GM10847 (cell line): Measurements from ENCODE around the gene SAMD11.

Experiments used
- POLR2A ChIP-seq: IDR thresholded peaks from 2 replicates; pipeline ENCODE4 v1.6.1; 2011; ENCODE audit not compliant: insufficient read length; ENCODE audit errors: extremely low read depth

Gene SAMD11

DNA sequence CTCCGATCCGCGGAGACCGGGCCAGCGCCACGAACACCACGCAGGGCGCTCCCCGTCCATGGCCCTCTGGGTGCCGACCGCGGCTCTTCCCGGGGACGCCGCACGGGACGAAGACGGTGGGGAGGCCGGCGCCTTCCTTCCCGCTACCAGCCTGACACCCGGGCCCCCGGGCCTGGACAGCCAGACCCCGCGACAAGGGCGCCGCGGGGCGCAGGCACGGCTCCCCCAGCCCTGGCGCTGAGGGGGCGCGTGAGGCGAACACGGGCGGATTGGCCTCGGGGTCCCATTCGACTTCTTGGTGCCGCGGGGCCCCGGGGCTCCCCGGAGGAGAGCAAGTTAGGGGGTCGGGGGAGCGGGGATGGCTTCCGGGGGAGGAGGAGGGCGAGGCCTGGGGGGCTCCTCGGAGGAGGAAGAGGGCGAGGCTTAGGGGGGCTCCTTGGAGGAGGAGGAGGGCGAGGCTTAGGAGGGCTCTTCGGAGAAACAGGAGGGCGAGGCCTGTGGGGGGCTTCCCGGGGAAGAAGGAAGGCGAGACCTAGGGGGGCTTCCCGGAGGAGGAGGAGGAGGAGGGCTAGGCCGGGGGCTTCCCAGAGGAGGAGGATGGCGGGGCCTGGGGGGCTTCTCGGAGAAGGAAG lies 36.1 kb downstream of the SAMD11 start:
- no peak for TF ChIP-seq POLR2A

DNA sequence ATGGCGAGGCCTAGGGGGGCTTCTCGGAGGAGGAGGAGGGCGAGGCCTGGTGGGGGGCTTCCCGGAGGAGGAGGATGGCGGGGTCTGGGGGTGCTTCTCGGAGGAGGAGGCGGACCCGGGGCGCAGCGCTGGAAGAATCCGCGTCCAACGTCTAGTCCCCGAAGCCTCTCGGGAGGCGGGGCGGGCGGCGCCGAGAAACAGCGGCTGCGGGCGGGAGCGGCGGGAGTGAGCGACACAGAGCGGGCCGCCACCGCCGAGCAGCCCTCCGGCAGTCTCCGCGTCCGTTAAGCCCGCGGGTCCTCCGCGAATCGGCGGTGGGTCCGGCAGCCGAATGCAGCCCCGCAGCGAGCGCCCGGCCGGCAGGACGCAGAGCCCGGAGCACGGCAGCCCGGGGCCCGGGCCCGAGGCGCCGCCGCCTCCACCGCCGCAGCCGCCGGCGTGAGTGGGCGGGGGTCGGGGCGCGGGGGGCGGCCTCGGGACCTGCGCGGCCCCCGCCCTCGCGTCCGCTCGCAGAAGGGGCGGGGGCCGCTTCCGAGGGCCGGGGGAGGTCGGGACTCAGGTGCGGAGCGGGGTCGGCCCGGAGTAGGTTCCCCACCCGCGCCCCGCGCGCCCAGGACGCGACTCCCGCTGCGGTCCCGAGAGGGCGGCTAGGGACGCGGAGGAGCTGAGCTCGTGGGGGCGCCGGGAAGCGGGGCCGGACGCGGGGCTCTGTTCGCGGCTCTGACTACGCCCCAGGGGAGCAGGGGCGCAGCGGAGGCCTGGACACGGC lies 36.8 kb downstream of the SAMD11 start, which contains the start of gene KLHL17:
Gene KLHL17, plus strand, starts transcription at position 222 of the 769 bp plus-strand sequence. Its CDS starts 110 bp downstream, at position 332.
- peak; percentile 24 for TF ChIP-seq POLR2A

DNA sequence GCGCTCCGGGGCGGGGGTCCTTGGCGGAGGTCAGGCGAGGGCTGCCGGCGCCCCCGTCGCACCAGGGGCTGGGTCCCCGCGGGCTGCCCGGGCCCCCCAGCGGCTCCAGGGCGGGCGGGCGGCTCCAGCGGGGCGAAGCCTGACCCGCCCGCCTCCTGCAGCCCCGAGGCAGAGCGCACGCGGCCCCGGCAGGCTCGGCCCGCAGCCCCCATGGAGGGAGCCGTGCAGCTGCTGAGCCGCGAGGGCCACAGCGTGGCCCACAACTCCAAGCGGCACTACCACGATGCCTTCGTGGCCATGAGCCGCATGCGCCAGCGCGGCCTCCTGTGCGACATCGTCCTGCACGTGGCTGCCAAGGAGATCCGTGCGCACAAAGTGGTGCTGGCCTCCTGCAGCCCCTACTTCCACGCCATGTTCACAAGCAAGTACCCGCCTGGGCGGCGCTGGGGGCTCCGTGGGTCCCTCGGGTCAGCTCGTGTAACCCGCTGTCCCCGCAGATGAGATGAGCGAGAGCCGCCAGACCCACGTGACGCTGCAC lies 37.5 kb downstream of the SAMD11 start:
- TF ChIP-seq POLR2A, result no peak

DNA sequence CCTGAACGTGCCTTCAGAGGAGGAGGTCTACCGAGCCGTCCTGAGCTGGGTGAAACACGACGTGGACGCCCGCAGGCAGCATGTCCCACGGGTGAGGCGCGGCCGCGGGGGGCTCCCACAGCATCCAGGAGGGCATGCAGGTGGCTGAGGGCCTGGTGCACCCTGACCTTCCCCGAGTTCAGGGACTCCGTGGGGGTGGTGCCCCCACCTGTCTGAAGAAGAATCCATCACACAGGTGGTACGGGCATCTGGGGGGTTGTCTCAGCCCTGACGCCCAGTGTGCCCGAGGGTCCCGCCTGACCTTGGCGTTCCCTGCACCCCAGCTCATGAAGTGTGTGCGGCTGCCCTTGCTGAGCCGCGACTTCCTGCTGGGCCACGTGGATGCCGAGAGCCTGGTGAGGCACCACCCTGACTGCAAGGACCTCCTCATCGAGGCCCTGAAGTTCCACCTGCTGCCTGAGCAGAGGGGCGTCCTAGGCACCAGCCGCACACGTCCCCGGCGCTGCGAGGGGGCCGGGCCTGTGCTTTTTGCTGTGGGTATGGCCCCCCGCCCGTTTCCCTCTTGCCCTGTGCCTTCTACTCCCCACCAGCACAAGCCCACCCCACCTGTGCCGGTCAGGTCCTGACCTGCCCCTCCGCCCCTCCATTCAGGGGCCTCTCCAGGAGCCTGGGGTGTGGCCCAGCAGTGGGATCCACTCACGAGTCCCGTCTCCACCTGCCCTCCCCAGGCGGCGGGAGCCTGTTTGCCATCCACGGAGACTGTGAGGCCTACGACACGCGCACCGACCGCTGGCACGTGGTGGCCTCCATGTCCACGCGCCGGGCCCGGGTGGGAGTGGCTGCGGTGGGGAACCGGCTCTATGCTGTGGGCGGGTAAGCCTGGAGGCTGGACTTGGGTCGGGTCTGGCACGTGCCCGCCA lies 38.9 kb downstream of the SAMD11 start:
- no peak for TF ChIP-seq POLR2A

DNA sequence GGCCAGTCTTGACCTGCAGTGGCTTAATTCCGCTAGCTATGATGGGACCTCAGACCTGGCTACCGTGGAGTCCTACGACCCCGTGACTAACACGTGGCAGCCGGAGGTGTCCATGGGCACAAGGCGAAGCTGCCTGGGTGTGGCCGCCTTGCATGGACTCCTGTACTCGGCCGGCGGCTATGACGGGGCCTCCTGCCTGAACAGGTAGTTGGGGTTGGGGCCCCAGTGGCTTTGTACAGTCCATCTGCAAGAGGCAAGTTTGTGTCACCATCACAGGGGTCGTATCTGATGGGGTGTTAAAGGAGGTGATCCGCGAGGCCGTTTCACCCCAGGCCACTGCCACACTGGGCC lies 39.6 kb downstream of the SAMD11 start:
- no peak for TF ChIP-seq POLR2A

DNA sequence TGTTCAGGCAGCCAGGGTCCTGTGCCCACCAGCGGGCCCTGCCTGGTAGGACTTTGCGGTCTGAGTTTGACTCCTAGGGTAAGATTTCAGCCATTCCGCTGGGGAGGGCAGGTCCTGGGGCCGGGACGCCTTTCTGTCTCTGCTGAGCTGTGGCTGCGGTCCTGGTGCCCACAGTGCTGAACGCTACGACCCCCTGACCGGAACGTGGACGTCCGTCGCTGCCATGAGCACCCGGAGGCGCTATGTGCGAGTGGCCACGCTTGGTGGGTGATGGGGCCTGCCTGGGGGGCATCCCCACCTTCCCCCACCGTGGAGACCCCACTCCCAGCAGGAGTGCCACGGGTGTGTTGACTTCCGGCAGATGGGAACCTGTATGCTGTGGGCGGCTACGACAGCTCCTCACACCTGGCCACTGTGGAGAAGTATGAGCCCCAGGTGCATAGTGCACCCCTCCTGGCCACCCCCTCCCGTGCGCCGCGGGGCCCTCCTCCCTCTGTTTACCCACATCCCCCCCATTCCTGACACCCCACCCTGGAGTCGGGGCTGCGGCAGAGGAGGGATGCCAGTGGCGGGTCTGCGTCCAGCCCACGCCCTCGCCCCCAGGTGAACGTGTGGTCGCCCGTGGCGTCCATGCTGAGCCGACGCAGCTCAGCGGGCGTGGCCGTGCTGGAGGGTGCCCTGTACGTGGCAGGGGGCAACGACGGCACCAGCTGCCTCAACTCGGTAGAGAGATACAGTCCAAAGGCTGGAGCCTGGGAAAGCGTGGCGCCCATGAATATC lies 40.2 kb downstream of the SAMD11 start:
- TF ChIP-seq POLR2A, result no peak

DNA sequence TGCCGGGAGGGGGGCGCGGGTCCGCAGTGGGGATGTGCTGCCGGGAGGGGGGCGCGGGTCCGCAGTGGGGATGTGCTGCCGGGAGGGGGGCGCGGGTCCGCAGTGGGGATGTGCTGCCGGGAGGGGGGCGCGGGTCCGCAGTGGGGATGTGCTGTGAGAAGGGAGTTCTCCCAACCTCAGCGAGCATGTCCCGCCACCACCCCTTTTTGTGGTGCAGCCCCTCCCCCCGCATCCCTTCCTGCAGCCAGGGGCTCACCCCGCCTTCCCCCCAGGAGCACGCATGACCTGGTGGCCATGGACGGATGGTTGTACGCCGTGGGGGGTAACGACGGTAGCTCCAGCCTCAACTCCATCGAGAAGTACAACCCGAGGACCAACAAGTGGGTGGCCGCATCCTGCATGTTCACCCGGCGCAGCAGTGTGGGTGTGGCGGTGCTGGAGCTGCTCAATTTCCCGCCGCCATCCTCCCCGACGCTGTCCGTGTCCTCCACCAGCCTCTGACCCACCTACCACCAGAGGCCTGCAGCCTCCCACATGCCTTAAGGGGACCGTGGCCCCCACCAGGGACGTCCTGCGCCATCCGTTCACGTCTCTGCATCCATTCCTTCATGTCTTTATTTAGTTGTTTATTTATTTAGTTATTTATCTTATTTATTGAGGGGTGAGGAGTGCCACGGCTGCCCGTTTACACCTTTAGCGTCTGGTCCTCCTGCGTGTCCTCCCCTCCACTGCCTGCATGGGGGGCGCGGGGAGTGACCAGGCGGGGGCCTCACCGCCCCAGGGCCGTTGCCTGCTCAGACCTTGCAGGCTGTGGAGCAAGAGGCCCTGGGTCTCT lies 41.2 kb downstream of the SAMD11 start:
- no peak for TF ChIP-seq POLR2A

DNA sequence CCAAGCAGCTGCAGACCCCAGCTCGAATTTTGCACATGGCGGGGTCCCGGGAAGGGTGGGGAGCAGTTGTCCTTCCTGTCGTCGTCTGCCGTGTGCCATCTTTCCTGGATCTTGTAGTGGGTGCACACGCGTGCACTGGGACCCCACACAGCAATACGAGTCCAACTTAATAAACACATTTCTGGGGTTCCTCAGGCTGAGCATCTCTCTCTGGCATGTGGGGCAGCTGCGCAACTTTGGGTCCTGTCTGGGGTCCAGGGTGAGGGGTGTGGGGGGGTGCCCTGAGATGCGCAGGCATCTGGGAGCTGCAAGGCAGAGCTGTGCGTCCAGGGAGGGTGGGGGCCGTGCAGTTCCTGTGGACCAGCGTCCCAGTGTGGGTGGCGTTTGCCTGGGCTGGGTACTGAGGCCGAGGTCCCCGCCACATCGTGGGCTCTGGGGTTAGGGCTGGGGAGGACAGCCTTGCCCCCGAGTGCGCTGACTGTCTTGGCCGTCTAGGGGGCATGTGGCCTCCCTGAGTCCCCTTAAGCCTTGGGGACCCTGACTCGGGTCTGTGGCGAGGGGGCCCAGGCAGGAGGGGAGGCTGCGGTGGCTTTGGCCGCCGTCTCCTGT lies 41.9 kb downstream of the SAMD11 start:
- TF ChIP-seq POLR2A, result no peak

DNA sequence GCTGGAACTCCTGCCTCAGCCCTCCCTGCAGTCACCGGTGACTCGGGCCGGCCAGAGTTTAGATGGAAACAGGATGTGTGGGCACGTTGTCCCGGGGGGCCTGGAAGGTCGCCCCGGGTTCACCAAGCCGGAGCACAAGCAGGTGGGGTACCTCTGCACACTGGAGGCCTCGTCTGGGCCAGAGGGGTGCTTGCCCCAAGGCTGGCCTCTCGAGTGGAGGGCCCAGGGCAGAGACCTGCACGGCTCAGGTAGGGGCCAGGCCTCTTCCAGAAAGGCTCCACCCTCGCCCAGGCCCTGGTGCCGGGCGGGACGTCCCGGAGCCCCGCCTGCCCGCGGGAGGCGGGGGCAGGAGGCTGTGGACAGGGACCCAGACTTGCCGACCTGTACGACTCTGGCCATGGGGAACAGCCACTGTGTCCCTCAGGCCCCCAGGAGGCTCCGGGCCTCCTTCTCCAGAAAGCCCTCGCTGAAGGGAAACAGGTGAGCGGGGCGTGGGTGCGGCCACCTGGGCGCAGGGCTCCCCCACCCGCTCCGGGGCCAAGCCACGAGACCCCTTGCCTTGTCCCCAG lies 42.5 kb downstream of the SAMD11 start, which contains the start of gene PLEKHN1:
Gene PLEKHN1, plus strand, starts transcription at position 348 of the 569 bp plus-strand sequence. Its CDS starts 50 bp downstream, at position 398.
- TF ChIP-seq POLR2A, result no peak

DNA sequence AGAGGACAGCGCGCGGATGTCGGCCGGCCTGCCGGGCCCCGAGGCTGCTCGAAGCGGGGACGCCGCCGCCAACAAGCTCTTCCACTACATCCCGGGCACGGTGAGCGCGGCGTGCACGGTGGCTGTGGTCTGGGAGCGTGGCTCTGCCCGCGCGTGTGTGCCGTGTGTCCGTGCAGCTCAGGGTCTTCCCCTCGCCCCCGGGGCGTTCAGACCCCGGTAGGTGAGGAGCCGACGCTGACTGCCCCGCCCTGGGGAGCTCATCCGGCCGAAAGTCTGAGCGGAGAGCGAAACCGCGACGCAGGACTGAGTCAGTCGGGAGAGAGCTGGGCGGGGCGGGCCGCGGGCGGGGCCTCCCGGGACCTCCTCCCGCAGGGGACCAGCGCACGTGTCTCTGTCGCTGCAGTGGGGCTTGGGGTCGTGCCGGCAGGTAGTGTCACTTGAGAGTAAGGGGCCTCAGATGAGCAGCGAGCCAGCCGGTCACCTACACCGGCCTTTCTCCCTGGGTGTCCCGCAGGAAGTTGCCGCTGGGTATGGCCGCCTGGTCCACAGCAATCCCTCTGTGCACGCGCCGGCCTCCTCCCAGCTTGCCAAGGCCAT lies 43.1 kb downstream of the SAMD11 start:
- no peak for TF ChIP-seq POLR2A

DNA sequence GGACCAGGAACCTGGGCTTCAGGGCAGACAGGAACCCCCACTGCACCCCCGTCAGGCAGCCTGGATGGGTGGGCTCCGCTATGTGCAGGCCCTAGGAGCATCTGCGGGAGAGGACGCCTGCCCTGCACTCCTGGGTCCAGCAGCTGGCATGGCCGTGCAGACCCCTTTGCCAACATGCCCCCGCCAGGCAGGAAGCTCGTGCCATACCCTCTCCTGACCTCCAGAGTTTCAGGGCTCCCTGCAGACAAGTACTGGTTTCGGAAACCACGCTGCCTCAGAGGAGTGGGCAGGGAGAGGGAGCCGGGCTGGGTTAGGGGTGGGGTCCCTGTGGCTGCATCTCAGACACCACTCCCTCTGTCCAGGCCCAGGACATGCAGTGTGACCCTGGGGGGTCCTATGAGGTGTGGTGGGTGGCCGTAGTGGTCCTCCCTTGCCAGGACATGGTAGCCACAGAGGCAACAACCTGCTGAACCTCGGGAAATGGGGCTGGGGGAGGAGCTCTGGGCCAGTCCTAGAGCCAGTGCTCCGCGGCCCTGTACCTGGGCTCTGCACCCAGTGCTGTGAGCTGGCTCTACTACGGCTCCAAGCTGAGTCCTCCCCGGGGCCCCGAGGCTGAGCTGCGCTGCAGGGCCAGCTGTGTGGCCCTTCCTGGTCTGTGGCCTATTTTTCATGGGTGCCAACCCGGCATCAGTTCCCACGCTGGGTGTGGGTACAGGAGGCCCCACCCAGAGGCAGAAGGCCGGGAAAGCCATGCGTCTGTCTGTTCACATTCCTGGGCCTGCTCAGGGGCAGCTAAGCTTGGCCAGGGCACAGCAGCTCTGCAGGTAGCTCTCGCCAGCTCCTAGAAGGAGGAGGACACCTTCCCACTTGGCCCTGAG lies 44.0 kb downstream of the SAMD11 start:
- no peak for TF ChIP-seq POLR2A
